ENCODE measurements around the gene PPP4R2. TPM values are rescaled to one million over a fixed set of nuclear protein-coding genes. Genes with fewer than 3 reads are reported as not detected.

Gene PPP4R2
- total and polyA plus RNA-seq, 2 of the 8 experiments (the other 6 are each of a cell fraction or from before 2014, with no cell fraction given), result 11.5 to 89.9 TPM

DNA sequence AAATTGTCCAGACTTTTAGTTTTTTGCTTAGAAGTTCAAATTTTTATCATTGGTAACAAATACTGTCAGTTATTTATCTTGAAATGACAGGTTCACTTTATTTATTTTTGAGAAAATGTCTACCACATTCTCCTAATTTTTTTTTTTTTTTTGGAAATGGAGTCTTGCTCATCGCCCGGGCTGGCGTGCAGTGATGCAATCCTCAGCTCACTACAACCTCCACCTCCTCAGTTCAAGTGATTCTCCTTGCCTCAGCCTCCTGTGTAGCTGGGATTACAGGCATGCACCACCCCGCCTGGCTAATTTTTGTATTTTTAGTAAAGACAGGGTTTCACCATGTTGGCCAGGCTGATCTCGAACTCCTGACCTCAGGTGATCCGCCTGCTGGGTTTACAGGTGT is 48.8 kb downstream of the PPP4R2 start:
- 0 out of 2 replicates have a peak, but pooled peaks cover 2% of the 10 kb centered on the region for H3K79me1 ChIP-seq (ENCODE audit: low read depth, low read length)
- TF ChIP-seq KDM4A (IDR thresholded peaks at IDR 0.05; ENCODE audit: low read depth, low read length, severe bottlenecking) (no peak), CBX5 (IDR thresholded peaks at IDR 0.05; ENCODE audit: low read depth, low read length) (no peak), SUZ12 (IDR thresholded peaks at IDR 0.05; ENCODE audit: low read length) (no peak), NANOG (IDR thresholded peaks at IDR 0.05; ENCODE audit: insufficient read depth, low read depth, low read length, poor library complexity, severe bottlenecking) (no peak), CHD1 (IDR thresholded peaks at IDR 0.05; ENCODE audit: low read depth, low read length) (no peak), KDM1A (IDR thresholded peaks at IDR 0.05; ENCODE audit: borderline replicate concordance, low read length) (no peak)
- H3K4me3 ChIP-seq (ENCODE audit: extremely low read depth in 1 of 4, insufficient read depth in 2 of 4, low read depth in 3 of 4, low read length in 4 of 4), result no peak overlapping the region
- H4K91ac ChIP-seq (replicated peaks; ENCODE audit: insufficient read length, low read length), result no peak overlapping the region
- H3K18ac ChIP-seq (ENCODE audit: extremely low read depth, low read length), result no peak overlapping the region
- H3K23ac ChIP-seq (ENCODE audit: insufficient read length), result no peak overlapping the region
- ChIA-PET CTCF (ENCODE audit: partially characterized antibody) (interaction anchor here (0.8 to 0.9 kb wide), 2 partner anchors 24 to 112 kb away, joined by 3 read pairs; no protein-coding TSS in a partner anchor), POLR2A (ENCODE audit: partially characterized antibody) (interaction anchor here (0.6 to 1.1 kb wide), 3 partner anchors 8 to 48 kb away, joined by 3 read pairs; no protein-coding TSS in a partner anchor)
- 88% methylated on average over 6 of the region's 6 CpGs; no CpG with 5 or more reads in 1 of the 2 experiments for WGBS, 2 experiments (ENCODE audit: extremely low coverage in 1 of 2, insufficient coverage in 1 of 2, insufficient read length in 1 of 2, insufficient replicate concordance in 2 of 2, low coverage in 1 of 2, low lambda C conversion rate in 2 of 2, missing lambda C conversion rate in 1 of 2)
- H2BK120ac ChIP-seq (replicated peaks; ENCODE audit: low read depth, low read length), result no peak overlapping the region
- DNase-seq (ENCODE audit: low read depth in 1 of 2, low spot score in 2 of 2) (no peak), FAIRE-seq (no peak)
- H3K36me3 ChIP-seq (ENCODE audit: control insufficient read depth in 2 of 4, insufficient read depth in 4 of 4, low read length in 3 of 4), result peaks cover 0 to 6% (median 0%) of the 10 kb centered on the region in 4 experiments; a peak in 1 of 8 replicates
- H3K56ac ChIP-seq (replicated peaks; ENCODE audit: insufficient read length, low read depth, low read length), result no peak overlapping the region
- no peak overlapping the region for H2BK5ac ChIP-seq (ENCODE audit: low read depth, low read length)
- H2BK12ac ChIP-seq (ENCODE audit: low read depth, low read length), result no peak overlapping the region
- no peak overlapping the region for H2BK15ac ChIP-seq (ENCODE audit: low read length)
- no peak overlapping the region for H2AK5ac ChIP-seq (ENCODE audit: low read depth, low read length)
- no peak overlapping the region for H2BK20ac ChIP-seq (ENCODE audit: low read length)
- no peak overlapping the region for H3K27ac ChIP-seq (ENCODE audit: low read depth, low read length)
- no peak overlapping the region for H2AFZ ChIP-seq (ENCODE audit: low read length)
- no peak overlapping the region for H3K4ac ChIP-seq (replicated peaks; ENCODE audit: insufficient read length, low read depth, low read length)
- H3K9me3 ChIP-seq (ENCODE audit: insufficient read depth in 2 of 2, low read depth in 1 of 2, low read length in 1 of 2), result no peaks in the 10 kb centered on the region
- H3K23me2 ChIP-seq (ENCODE audit: low read depth, low read length), result no peaks in the 10 kb centered on the region
- H4K8ac ChIP-seq (ENCODE audit: extremely low read depth, insufficient read depth, low read length), result no peak overlapping the region
- peaks cover 15 to 32% of the 10 kb centered on the region in 2 experiments for H4K20me1 ChIP-seq (replicated peaks in 1 of 2; ENCODE audit: control insufficient read depth in 1 of 2, insufficient read depth in 2 of 2, low read length in 2 of 2)
- no peak overlapping the region for H3K14ac ChIP-seq (ENCODE audit: insufficient read length)
- H3K9ac ChIP-seq (replicated peaks in 1 of 4; ENCODE audit: extremely low read depth in 1 of 4, low read depth in 3 of 4, low read length in 3 of 4), result no peak overlapping the region
- peaks cover 17 to 99% of the 10 kb centered on the region in 2 experiments for H3K79me2 ChIP-seq (ENCODE audit: control insufficient read depth in 1 of 2, insufficient read depth in 2 of 2, low read length in 2 of 2)
- H3K27me3 ChIP-seq (replicated peaks in 1 of 4; ENCODE audit: control insufficient read depth in 3 of 4, extremely low read depth in 1 of 4, insufficient read depth in 3 of 4, low read length in 3 of 4), result no peaks in the 10 kb centered on the region
- no peak overlapping the region for H3K4me2 ChIP-seq (ENCODE audit: insufficient read depth in 1 of 2, low read depth in 2 of 2, low read length in 2 of 2)
- H4K5ac ChIP-seq (ENCODE audit: insufficient read length, low read depth, low read length), result no peak overlapping the region
- peaks cover 0 to 7% (median 4%) of the 10 kb centered on the region in 4 experiments; a peak in 3 of 7 replicates for H3K4me1 ChIP-seq (replicated peaks in 1 of 4; ENCODE audit: control insufficient read depth in 3 of 4, insufficient read depth in 4 of 4, low read length in 3 of 4)

Measured in H1 (cell line).